Sigmoid colon (tissue), 4 donors: ENCODE data around the gene NYNRIN.

ENCODE experiments used
- CTCF ChIP-seq, 4 experiments: fragments of 450-650 bp in 3 of 4; fragments of 200-600 bp in 1 of 4; IDR thresholded peaks; one replicate each; pipeline ENCODE4 v1.5.1; 2016 to 2019; ENCODE audit warnings: antibody characterized with exemption in 4 of 4, mild to moderate bottlenecking in 3 of 4, moderate library complexity in 2 of 4
- EP300 ChIP-seq, 4 donors: sonication (generic); formaldehyde crosslinking; IDR thresholded peaks; one replicate each; pipeline ENCODE4 v1.6.1; 2017; ENCODE audit warnings: antibody characterized with exemption in 4 of 4
- POLR2A ChIP-seq, 2 donors: fragments of 450-650 bp; IDR thresholded peaks; one replicate each; pipeline ENCODE4 v1.6.1; 2016; ENCODE audit warnings: antibody characterized with exemption in 2 of 2, mild to moderate bottlenecking in 2 of 2, moderate library complexity in 2 of 2
- POLR2AphosphoS5 ChIP-seq, 4 donors: sonication (generic); formaldehyde crosslinking; IDR thresholded peaks; one replicate each; pipeline ENCODE4 v1.6.1; 2017; ENCODE audit warnings: antibody characterized with exemption in 4 of 4

GRCh38 chr14:24417832-24418491, 19.2 kb downstream of the NYNRIN start:
- TF ChIP-seq CTCF (IDR thresholded peaks at IDR 0.05) = no peak
- TF ChIP-seq POLR2A (IDR thresholded peaks at IDR 0.05) = no peak
- no peak for TF ChIP-seq EP300 (IDR thresholded peaks at IDR 0.05)
- no peak for TF ChIP-seq POLR2AphosphoS5 (IDR thresholded peaks at IDR 0.05)
